H9 (cell line): ENCODE measurements around the gene DENND4B. TPM values are rescaled to one million over a fixed set of nuclear protein-coding genes. Genes with fewer than 3 reads are reported as not detected.
A peak's percentile ranks its signal among the peaks of the same experiment; 100 is the strongest.

ENCODE experiments used
- DNase-seq: peaks from one replicate; pipeline ENCODE4 v3.0.0-alpha.2; 2017
- H2AFZ ChIP-seq: one replicate; pipeline ENCODE4 v1.6.1; 2013; ENCODE audit warnings: mild to moderate bottlenecking, low read length, control low read depth, moderate library complexity
- H2AK5ac ChIP-seq: 2 replicates; pipeline ENCODE4 v1.6.1; 2013; ENCODE audit warnings: low read length, control low read depth, mixed read lengths; ENCODE audit not compliant: insufficient read length
- H2BK120ac ChIP-seq: one replicate; pipeline ENCODE4 v1.6.1; 2013; ENCODE audit warnings: low read depth, mild to moderate bottlenecking, low read length, control low read depth, inconsistent platforms; ENCODE audit not compliant: poor library complexity, severe bottlenecking
- H2BK12ac ChIP-seq: 2 replicates; pipeline ENCODE4 v1.6.1; 2013; ENCODE audit warnings: low read length, control low read depth, mixed read lengths, low read depth; ENCODE audit not compliant: insufficient read length
- H2BK15ac ChIP-seq: 2 replicates; pipeline ENCODE4 v1.6.1; 2013; ENCODE audit warnings: low read depth, low read length, control low read depth
- H2BK20ac ChIP-seq: one replicate; pipeline ENCODE4 v1.6.1; 2013; ENCODE audit warnings: low read depth, mild to moderate bottlenecking, low read length, control low read depth, inconsistent platforms; ENCODE audit not compliant: poor library complexity, severe bottlenecking
- H2BK5ac ChIP-seq: 2 replicates; pipeline ENCODE4 v1.6.1; 2013; ENCODE audit warnings: low read length, control low read depth, mixed read lengths; ENCODE audit not compliant: insufficient read length
- H3K14ac ChIP-seq: 2 replicates; pipeline ENCODE4 v1.6.1; 2013; ENCODE audit warnings: low read length, control low read depth; ENCODE audit not compliant: insufficient read depth
- H3K18ac ChIP-seq: 2 replicates; pipeline ENCODE4 v1.6.1; 2013; ENCODE audit warnings: low read depth, mild to moderate bottlenecking, mixed read lengths, low read length, control low read depth; ENCODE audit not compliant: insufficient read length
- H3K23ac ChIP-seq: 2 replicates; pipeline ENCODE4 v1.6.1; 2013; ENCODE audit warnings: low read length, control low read depth, mixed read lengths, low read depth; ENCODE audit not compliant: insufficient read length
- H3K23me2 ChIP-seq: 2 replicates; pipeline ENCODE4 v1.6.1; 2013; ENCODE audit warnings: low read depth, mild to moderate bottlenecking, mixed read lengths, low read length, control low read depth; ENCODE audit not compliant: insufficient read length, poor library complexity, severe bottlenecking
- H3K27ac ChIP-seq: 2 replicates; pipeline ENCODE4 v1.5.1; 2013; ENCODE audit warnings: low read length, control low read depth, mixed read lengths, low read depth; ENCODE audit not compliant: insufficient read length
- H3K27me3 ChIP-seq: 2 replicates; pipeline ENCODE4 v1.6.1; 2013; ENCODE audit warnings: low read length, control low read depth, inconsistent platforms; ENCODE audit not compliant: insufficient read depth
- H3K4ac ChIP-seq: 2 replicates; pipeline ENCODE4 v1.6.1; 2013; ENCODE audit warnings: low read depth, mild to moderate bottlenecking, control low read depth, inconsistent platforms, low read length, moderate library complexity
- H3K4me1 ChIP-seq: 2 replicates; pipeline ENCODE4 v1.6.1; 2013; ENCODE audit warnings: low read length, control low read depth, inconsistent platforms; ENCODE audit not compliant: insufficient read depth
- H3K4me2 ChIP-seq: 2 replicates; pipeline ENCODE4 v1.6.1; 2013; ENCODE audit warnings: low read length, control low read depth, mixed read lengths; ENCODE audit not compliant: insufficient read length, insufficient read depth
- H3K56ac ChIP-seq: 2 replicates; pipeline ENCODE4 v1.6.1; 2013; ENCODE audit warnings: low read depth, mild to moderate bottlenecking, mixed read lengths, low read length, control low read depth; ENCODE audit not compliant: insufficient read length
- H3K79me1 ChIP-seq: 2 replicates; pipeline ENCODE4 v1.6.1; 2013; ENCODE audit warnings: low read depth, mild to moderate bottlenecking, moderate library complexity, low read length, control low read depth, inconsistent platforms; ENCODE audit not compliant: insufficient read depth, poor library complexity, severe bottlenecking
- H3K79me2 ChIP-seq: 2 replicates; pipeline ENCODE4 v1.6.1; 2013; ENCODE audit warnings: low read length, control low read depth, inconsistent platforms; ENCODE audit not compliant: insufficient read depth
- H3K9ac ChIP-seq: 2 replicates; pipeline ENCODE4 v1.6.1; 2013; ENCODE audit warnings: low read length, control low read depth, mixed read lengths; ENCODE audit not compliant: insufficient read length; ENCODE audit errors: extremely low read depth
- H3K9me3 ChIP-seq: one replicate; pipeline ENCODE4 v1.6.1; 2013; ENCODE audit warnings: low read depth, low read length, inconsistent platforms; ENCODE audit not compliant: control insufficient read depth
- H3T11ph ChIP-seq: one replicate; pipeline ENCODE4 v1.6.1; 2013; ENCODE audit warnings: mild to moderate bottlenecking, low read length, control low read depth, inconsistent platforms
- H4K20me1 ChIP-seq: one replicate; pipeline ENCODE4 v1.6.1; 2013; ENCODE audit not compliant: control insufficient read depth, insufficient read length, insufficient read depth
- H4K5ac ChIP-seq: 2 replicates; pipeline ENCODE4 v1.6.1; 2013; ENCODE audit warnings: low read depth, mild to moderate bottlenecking, mixed read lengths, low read length, control low read depth; ENCODE audit not compliant: insufficient read length
- H4K8ac ChIP-seq: replicated peaks from 2 replicates; pipeline ENCODE4 v1.6.1; 2013; ENCODE audit warnings: low read length, control low read depth, mixed read lengths, low read depth; ENCODE audit not compliant: insufficient read length
- H4K91ac ChIP-seq: 2 replicates; pipeline ENCODE4 v1.6.1; 2013; ENCODE audit warnings: low read depth, mild to moderate bottlenecking, moderate library complexity, mixed read lengths, low read length, control low read depth; ENCODE audit not compliant: insufficient read length
- H3K27ac Mint-ChIP-seq, 3 experiments: 2 replicates in 2 of 3; 3 replicates in 1 of 3; pipeline ENCODE4 v1.8.0; 2020 to 2021; ENCODE audit warnings: mixed read lengths in 3 of 3, mild to moderate bottlenecking in 1 of 3, moderate library complexity in 1 of 3
- H3K27me3 Mint-ChIP-seq: 2 replicates; pipeline ENCODE4 v1.8.0; 2021; ENCODE audit warnings: low read depth, mild to moderate bottlenecking, moderate library complexity, mixed read lengths
- H3K36me3 Mint-ChIP-seq, 3 experiments: 2 replicates in 2 of 3; 3 replicates in 1 of 3; pipeline ENCODE4 v1.8.0; 2020 to 2021; ENCODE audit warnings: low read depth in 3 of 3, mixed read lengths in 3 of 3; ENCODE audit not compliant: insufficient read depth in 1 of 3
- H3K4me1 Mint-ChIP-seq, 2 experiments: 2 replicates each; pipeline ENCODE4 v1.8.0; 2020; ENCODE audit warnings: mixed read lengths in 2 of 2
- H3K4me3 Mint-ChIP-seq, 2 experiments: 2 replicates in 1 of 2; 3 replicates in 1 of 2; pipeline ENCODE4 v1.8.0; 2020 to 2021; ENCODE audit warnings: mild to moderate bottlenecking in 2 of 2, mixed read lengths in 2 of 2, moderate library complexity in 1 of 2
- H3K9me3 Mint-ChIP-seq, 2 experiments: 2 replicates in 1 of 2; 3 replicates in 1 of 2; pipeline ENCODE4 v1.8.0; 2020; ENCODE audit warnings: mild to moderate bottlenecking in 2 of 2, mixed read lengths in 2 of 2, moderate library complexity in 1 of 2
- WGBS: extraction: QIAGEN DNeasy Blood & Tissue Kit; methylation state at CpG from one replicate; pipeline ENCODE4 v1.1.7; 2013; ENCODE audit warnings: missing lambda C conversion rate, low lambda C conversion rate, mixed read lengths; ENCODE audit not compliant: insufficient read length; ENCODE audit errors: extremely low coverage; 5-methylcytosine and 5-hydroxymethylcytosine counted together
- total RNA-seq: library from RNA; stranded (reverse); gene quantifications from 2 replicates; pipeline ENCODE4 v1.2.1, GENCODE V29; 2021
- TF ChIP-seq, protein P1 (sequence below): fragments of 200-600 bp; sonication (generic); conservative IDR thresholded peaks from 3 replicates; pipeline ENCODE4 v1.8.0; 2021; ENCODE audit warnings: antibody characterized with exemption, mild to moderate bottlenecking

Gene DENND4B
- total RNA-seq, 1 experiment from 2014 or later: 84.6 TPM

DNA sequence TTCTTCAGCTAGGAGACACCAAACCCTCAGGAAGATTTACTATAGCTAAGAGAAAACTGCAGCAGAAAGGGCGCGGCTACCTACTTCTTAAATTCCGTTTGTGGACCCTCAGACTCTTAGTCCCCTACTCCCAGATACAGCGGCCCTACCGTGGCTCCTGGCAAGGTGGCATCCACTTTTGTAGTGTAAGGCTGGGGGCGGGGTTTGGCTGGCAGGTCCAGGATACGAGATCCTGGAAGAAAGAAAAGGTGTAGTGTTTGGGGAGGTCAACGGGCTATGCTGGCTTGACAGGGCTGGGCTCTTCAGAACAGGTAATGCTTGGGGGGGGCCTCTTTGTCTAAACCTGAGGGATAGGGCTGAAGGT is 21.5 kb upstream of the DENND4B start:
- H4K20me1 ChIP-seq: no peaks in the 10 kb centered on the region
- Mint-ChIP-seq H3K4me1 (peaks cover 31 to 39% of the 10 kb centered on the region in 2 experiments), H3K36me3 (peaks cover 9 to 21% (median 17%) of the 10 kb centered on the region in 3 experiments; a peak in 6 of 7 replicates), H3K9me3 (peaks cover 0 to 4% of the 10 kb centered on the region in 2 experiments; a peak in 2 of 5 replicates), H3K4me3 (peak overlapping the region; percentile 87 to 96), H3K27me3 (no peaks in the 10 kb centered on the region), H3K27ac (peak overlapping the region; percentile 99 to 100 (median 99))
- no peak overlapping the region for H2AFZ ChIP-seq
- no peak overlapping the region for H4K8ac ChIP-seq
- no peak overlapping the region for H2BK5ac ChIP-seq
- no peaks in the 10 kb centered on the region for H3K27me3 ChIP-seq
- no peak overlapping the region for H2AK5ac ChIP-seq
- no peaks in the 10 kb centered on the region for H3K4me1 ChIP-seq
- H2BK20ac ChIP-seq: no peak overlapping the region
- TF ChIP-seq, protein P1, sequence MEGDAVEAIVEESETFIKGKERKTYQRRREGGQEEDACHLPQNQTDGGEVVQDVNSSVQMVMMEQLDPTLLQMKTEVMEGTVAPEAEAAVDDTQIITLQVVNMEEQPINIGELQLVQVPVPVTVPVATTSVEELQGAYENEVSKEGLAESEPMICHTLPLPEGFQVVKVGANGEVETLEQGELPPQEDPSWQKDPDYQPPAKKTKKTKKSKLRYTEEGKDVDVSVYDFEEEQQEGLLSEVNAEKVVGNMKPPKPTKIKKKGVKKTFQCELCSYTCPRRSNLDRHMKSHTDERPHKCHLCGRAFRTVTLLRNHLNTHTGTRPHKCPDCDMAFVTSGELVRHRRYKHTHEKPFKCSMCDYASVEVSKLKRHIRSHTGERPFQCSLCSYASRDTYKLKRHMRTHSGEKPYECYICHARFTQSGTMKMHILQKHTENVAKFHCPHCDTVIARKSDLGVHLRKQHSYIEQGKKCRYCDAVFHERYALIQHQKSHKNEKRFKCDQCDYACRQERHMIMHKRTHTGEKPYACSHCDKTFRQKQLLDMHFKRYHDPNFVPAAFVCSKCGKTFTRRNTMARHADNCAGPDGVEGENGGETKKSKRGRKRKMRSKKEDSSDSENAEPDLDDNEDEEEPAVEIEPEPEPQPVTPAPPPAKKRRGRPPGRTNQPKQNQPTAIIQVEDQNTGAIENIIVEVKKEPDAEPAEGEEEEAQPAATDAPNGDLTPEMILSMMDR: no peak
- peak overlapping the region; percentile 81 for H3K4me2 ChIP-seq
- peak overlapping the region; percentile 77; the same call in 1 of the 2 replicates for H3K14ac ChIP-seq
- H3K79me2 ChIP-seq: peaks cover under 1% of the 10 kb centered on the region; the same call in 1 of the 2 replicates
- no peaks in the 10 kb centered on the region for H3K9me3 ChIP-seq
- H4K5ac ChIP-seq: peak overlapping the region; percentile 0
- no peak overlapping the region for H3K23ac ChIP-seq
- H3K9ac ChIP-seq: peak overlapping the region; percentile 77
- H2BK12ac ChIP-seq: no peak overlapping the region
- no peak overlapping the region for H4K91ac ChIP-seq
- DNase-seq: peak; percentile 61
- H3K18ac ChIP-seq: peak overlapping the region; percentile 31
- H3K4ac ChIP-seq: no peak overlapping the region
- no peak overlapping the region for H2BK120ac ChIP-seq
- WGBS: no CpG with 5 or more reads among the region's 8 CpGs
- peak overlapping the region; percentile 50 for H3K27ac ChIP-seq
- H3K79me1 ChIP-seq: peaks cover under 1% of the 10 kb centered on the region
- no peak overlapping the region for H3K56ac ChIP-seq
- H3K23me2 ChIP-seq: peaks cover 14% of the 10 kb centered on the region
- no peak overlapping the region for H2BK15ac ChIP-seq
- no peak overlapping the region for H3T11ph ChIP-seq
